Measurements from ENCODE around the gene BHLHE40. TPM values are rescaled to one million over a fixed set of nuclear protein-coding genes. Genes with fewer than 3 reads are reported as not detected.

The BHLHE40 gene
- total RNA-seq, 4 donors from 2014 or later, result 8.3 to 170 (median 19.4) TPM

- peak; percentile 92 for DNase-seq (ENCODE audit: extremely low spot score)
- Histone ChIP-seq H3K4me3 (no peak overlapping the region), H3K27ac (replicated peaks in 1 of 4) (peak overlapping the region; percentile 68 to 99 (median 96)), H3K4me1 (peaks cover 46 to 53% (median 51%) of the 10 kb centered on the region in 4 donors), H3K36me3 (no peaks in the 10 kb centered on the region), H3K27me3 (no peaks in the 10 kb centered on the region), H3K9me3 (no peaks in the 10 kb centered on the region)
- WGBS, result 59% methylated on average over 13 of the region's 13 CpGs
- no peak for TF ChIP-seq EP300 (IDR thresholded peaks at IDR 0.05)
- no peak for TF ChIP-seq CTCF (IDR thresholded peaks at IDR 0.05)
- no peak for TF ChIP-seq POLR2A (IDR thresholded peaks at IDR 0.05; ENCODE audit: low read depth)
- TF ChIP-seq POLR2AphosphoS5 (IDR thresholded peaks at IDR 0.05), result peak in 1 of 2 donors; percentile 29
- intact Hi-C loops (cut with DNase I), result loop anchor here (5.0 to 10.0 kb wide), 2 partner anchors 38 to 484 kb away; no protein-coding TSS in a partner anchor
These were observed 10.0 kb downstream of the BHLHE40 start for GRCh38 chr3:4988983-4989834.

DNA sequence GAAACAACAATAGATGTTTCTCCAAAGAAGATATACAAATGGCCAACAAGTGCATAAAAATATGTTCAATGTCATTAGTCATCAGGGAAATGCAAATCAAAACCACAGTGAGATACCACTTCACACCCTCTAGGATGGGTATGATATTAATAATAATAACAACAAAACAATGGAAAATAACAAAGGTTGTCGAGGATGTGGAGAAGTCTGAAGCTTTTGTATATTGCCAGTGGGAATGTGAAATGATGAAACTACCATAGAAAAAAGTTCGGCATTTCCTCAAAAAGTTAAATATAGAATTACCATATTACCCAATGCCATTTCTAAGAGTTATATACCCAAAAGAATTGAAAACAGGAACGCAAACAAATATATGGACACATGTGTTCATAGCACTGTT is 10.8 kb downstream of the BHLHE40 start:
- Histone ChIP-seq H3K4me3 (no peak overlapping the region), H3K27ac (replicated peaks in 1 of 4) (peak overlapping the region in 3 of 4 donors; percentile 68 to 99 (median 95)), H3K9me3 (no peaks in the 10 kb centered on the region), H3K36me3 (no peaks in the 10 kb centered on the region), H3K4me1 (peaks cover 37 to 52% (median 49%) of the 10 kb centered on the region in 4 donors), H3K27me3 (no peaks in the 10 kb centered on the region)
- intact Hi-C loops (cut with DNase I), result no loop called here
- TF ChIP-seq POLR2AphosphoS5 (IDR thresholded peaks at IDR 0.05) (no peak), CTCF (IDR thresholded peaks at IDR 0.05) (no peak), POLR2A (IDR thresholded peaks at IDR 0.05; ENCODE audit: low read depth) (no peak), EP300 (IDR thresholded peaks at IDR 0.05) (no peak)
- 76% methylated on average over 3 of the region's 3 CpGs for WGBS
- no peak for DNase-seq (ENCODE audit: extremely low spot score)

DNA sequence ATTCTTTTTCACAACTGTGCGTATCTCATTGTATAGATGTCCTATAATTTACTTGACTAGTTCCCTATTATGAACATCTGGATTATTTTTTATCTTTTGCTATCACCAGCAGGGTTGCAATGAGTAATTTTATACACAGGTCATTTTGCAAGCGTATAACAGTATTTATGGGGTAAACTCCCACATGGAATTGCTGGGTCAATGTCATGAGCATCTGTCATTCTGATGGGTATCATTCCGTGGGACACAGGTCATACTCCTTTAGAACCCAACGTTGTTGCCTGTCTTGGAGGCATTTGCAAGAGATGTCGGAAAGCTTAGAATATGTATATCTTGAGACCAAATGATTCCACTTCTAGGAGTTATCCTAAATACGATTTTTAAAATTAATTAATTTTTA is 12.9 kb downstream of the BHLHE40 start:
- Histone ChIP-seq H3K4me1 (peaks cover 20 to 37% (median 36%) of the 10 kb centered on the region in 4 donors), H3K27ac (replicated peaks in 1 of 4) (no peak overlapping the region), H3K9me3 (no peaks in the 10 kb centered on the region), H3K36me3 (no peaks in the 10 kb centered on the region), H3K4me3 (no peak overlapping the region), H3K27me3 (no peaks in the 10 kb centered on the region)
- TF ChIP-seq CTCF (IDR thresholded peaks at IDR 0.05) (no peak), POLR2A (IDR thresholded peaks at IDR 0.05; ENCODE audit: low read depth) (no peak), POLR2AphosphoS5 (IDR thresholded peaks at IDR 0.05) (no peak), EP300 (IDR thresholded peaks at IDR 0.05) (no peak)
- intact Hi-C loops (cut with DNase I), result no loop called here
- DNase-seq (ENCODE audit: extremely low spot score), result no peak
- 92% methylated on average over 6 of the region's 6 CpGs for WGBS

- WGBS, result 93% methylated on average over 4 of the region's 4 CpGs
- intact Hi-C loops (cut with DNase I), result no loop called here
- TF ChIP-seq CTCF (IDR thresholded peaks at IDR 0.05) (no peak), EP300 (IDR thresholded peaks at IDR 0.05) (no peak), POLR2AphosphoS5 (IDR thresholded peaks at IDR 0.05) (no peak), POLR2A (IDR thresholded peaks at IDR 0.05; ENCODE audit: low read depth) (no peak)
- Histone ChIP-seq H3K4me3 (no peak overlapping the region), H3K27me3 (no peaks in the 10 kb centered on the region), H3K9me3 (no peaks in the 10 kb centered on the region), H3K36me3 (no peaks in the 10 kb centered on the region), H3K27ac (replicated peaks in 1 of 4) (peak overlapping the region in 1 of 4 donors; percentile 32), H3K4me1 (peaks cover 12 to 26% (median 24%) of the 10 kb centered on the region in 4 donors)
- DNase-seq (ENCODE audit: extremely low spot score), result peak; percentile 66
These were observed 14.3 kb downstream of the BHLHE40 start for GRCh38 chr3:4993276-4994143.

Data from esophagus muscularis mucosa (tissue), 4 donors.